Type B pancreatic cell (in vitro differentiated cells): ENCODE results near the gene NMD3. TPM values are rescaled to one million over a fixed set of nuclear protein-coding genes. Genes with fewer than 3 reads are reported as not detected.

Experiments used
- DNase-seq: peaks from one replicate; pipeline ENCODE4 v3.0.0; 2021; ENCODE audit warnings: mixed read lengths; ENCODE audit not compliant: unreplicated experiment; ENCODE audit errors: extremely low spot score
- H3K27ac Mint-ChIP-seq: 2 replicates; pipeline ENCODE4 v1.8.0; 2021; ENCODE audit warnings: mild to moderate bottlenecking, mixed read lengths
- H3K27me3 Mint-ChIP-seq: 2 replicates; pipeline ENCODE4 v1.8.0; 2021; ENCODE audit warnings: mixed read lengths
- H3K36me3 Mint-ChIP-seq: 2 replicates; pipeline ENCODE4 v1.8.0; 2021; ENCODE audit warnings: mixed read lengths
- H3K4me1 Mint-ChIP-seq: one replicate; pipeline ENCODE4 v1.8.0; 2021; ENCODE audit warnings: mixed read lengths; ENCODE audit not compliant: unreplicated experiment
- H3K4me3 Mint-ChIP-seq: 2 replicates; pipeline ENCODE4 v1.8.0; 2021; ENCODE audit warnings: mild to moderate bottlenecking, mixed read lengths
- H3K9me3 Mint-ChIP-seq: 2 replicates; pipeline ENCODE4 v1.8.0; 2021; ENCODE audit warnings: mixed read lengths
- CTCF ChIP-seq: fragments of 200-600 bp; sonication (generic); conservative IDR thresholded peaks from 2 replicates; pipeline ENCODE4 v1.5.0; 2021; ENCODE audit warnings: antibody characterized with exemption, mild to moderate bottlenecking
- total RNA-seq: library from RNA; stranded (reverse); gene quantifications from 2 replicates; pipeline ENCODE4 v1.2.1, GENCODE V29; 2021; ENCODE audit warnings: low replicate concordance

The NMD3 gene
- total RNA-seq, 1 donor from 2014 or later = 53.9 TPM

- peaks cover 13% of the 10 kb centered on the region for H3K9me3 Mint-ChIP-seq
- H3K27me3 Mint-ChIP-seq = no peaks in the 10 kb centered on the region
- H3K4me1 Mint-ChIP-seq = no peaks in the 10 kb centered on the region
- no peak for DNase-seq
- H3K4me3 Mint-ChIP-seq = no peak overlapping the region
- no peak overlapping the region for H3K27ac Mint-ChIP-seq
- peaks cover 4% of the 10 kb centered on the region for H3K36me3 Mint-ChIP-seq
- no peak for TF ChIP-seq CTCF
These were observed 63.9 kb downstream of the NMD3 start for GRCh38 chr3:161284989-161285388.

DNA sequence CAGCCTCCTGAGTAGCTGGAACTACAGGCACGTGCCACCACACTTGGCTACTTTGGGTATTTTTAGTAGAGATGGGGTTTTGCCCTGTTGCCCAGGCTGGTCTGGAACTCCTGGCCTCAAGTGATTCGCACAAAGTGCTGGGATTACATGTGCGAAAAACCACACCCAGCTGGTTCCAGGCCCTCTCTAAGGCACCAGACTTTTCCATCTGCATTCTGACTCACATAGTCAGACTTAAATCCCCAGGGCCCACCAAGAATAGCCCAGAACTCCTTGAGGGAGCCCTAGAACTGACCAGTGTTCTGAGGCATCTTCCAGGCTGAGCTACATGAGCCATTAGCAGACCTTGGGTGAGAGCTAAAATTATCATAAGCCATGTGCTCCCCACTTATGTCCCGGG is 68.1 kb downstream of the NMD3 start:
- no peak for DNase-seq
- Mint-ChIP-seq H3K27ac (no peak overlapping the region), H3K9me3 (peaks cover 4% of the 10 kb centered on the region), H3K36me3 (peaks cover 4% of the 10 kb centered on the region), H3K4me1 (no peaks in the 10 kb centered on the region), H3K27me3 (no peaks in the 10 kb centered on the region), H3K4me3 (no peak overlapping the region)
- TF ChIP-seq CTCF = no peak

GRCh38 chr3:161291191-161291901 is 70.2 kb downstream of the NMD3 start:
- DNase-seq = no peak
- Mint-ChIP-seq H3K27ac (no peak overlapping the region), H3K4me1 (no peaks in the 10 kb centered on the region), H3K4me3 (no peak overlapping the region), H3K9me3 (peaks cover 4% of the 10 kb centered on the region), H3K36me3 (no peaks in the 10 kb centered on the region), H3K27me3 (no peaks in the 10 kb centered on the region)
- no peak for TF ChIP-seq CTCF

GRCh38 chr3:161293381-161293780 is 72.3 kb downstream of the NMD3 start:
- peaks cover 9% of the 10 kb centered on the region for H3K9me3 Mint-ChIP-seq
- no peak overlapping the region for H3K4me3 Mint-ChIP-seq
- H3K27me3 Mint-ChIP-seq = no peaks in the 10 kb centered on the region
- H3K36me3 Mint-ChIP-seq = peaks cover 5% of the 10 kb centered on the region
- H3K4me1 Mint-ChIP-seq = no peaks in the 10 kb centered on the region
- DNase-seq = no peak
- H3K27ac Mint-ChIP-seq = no peak overlapping the region
- TF ChIP-seq CTCF = no peak

DNA sequence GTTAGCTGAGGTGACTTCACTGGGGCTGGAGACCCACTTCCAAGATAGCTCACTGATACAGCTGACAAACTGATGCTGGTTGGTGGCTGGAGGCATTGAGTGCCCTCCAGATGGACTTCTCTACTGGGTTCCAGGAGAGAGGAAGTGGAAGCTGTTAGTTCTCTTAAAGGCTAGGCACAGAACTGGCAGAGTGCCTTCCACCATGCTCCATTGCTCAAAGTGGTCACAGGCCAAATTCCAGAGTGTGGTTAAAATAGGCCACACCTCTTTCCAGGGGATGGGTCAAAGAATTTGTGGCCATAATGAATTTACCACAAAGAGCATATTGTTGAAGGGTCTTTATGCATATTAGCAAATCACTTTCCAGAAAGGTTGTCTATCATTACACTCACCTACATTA is 74.2 kb downstream of the NMD3 start:
- peaks cover 10% of the 10 kb centered on the region for H3K36me3 Mint-ChIP-seq
- H3K4me3 Mint-ChIP-seq = no peak overlapping the region
- H3K27ac Mint-ChIP-seq = no peak overlapping the region
- peaks cover 13% of the 10 kb centered on the region for H3K9me3 Mint-ChIP-seq
- TF ChIP-seq CTCF = no peak
- no peak for DNase-seq
- no peaks in the 10 kb centered on the region for H3K4me1 Mint-ChIP-seq
- no peaks in the 10 kb centered on the region for H3K27me3 Mint-ChIP-seq
